CD4-positive, alpha-beta T cell treated with Interleukin-15 for 1 hour (primary cell): ENCODE data around the gene WDR31.
A peak's percentile ranks its signal among the peaks of the same experiment; 100 is the strongest.
"Not testable (repeated sequence)": the region's sequence is repeated elsewhere in the genome, so short reads cannot be mapped to it uniquely, and the experiment has no call there.

Source experiments
- DNase-seq: peaks from one replicate; pipeline ENCODE4 v3.0.0-alpha.2; 2020

Gene WDR31

GRCh38 chr9:113328045-113328782 lies 11.9 kb downstream of the WDR31 start:
- no peak for DNase-seq

GRCh38 chr9:113326230-113326629 lies 13.8 kb downstream of the WDR31 start:
- no peak for DNase-seq

- DNase-seq: no peak
Measured at GRCh38 chr9:113322671-113323070, 17.4 kb downstream of the WDR31 start.

- no peak for DNase-seq
Measured at GRCh38 chr9:113320051-113320450, 20.0 kb downstream of the WDR31 start.

- DNase-seq: no peak
Measured at GRCh38 chr9:113319054-113319453, 21.0 kb downstream of the WDR31 start.

- DNase-seq: no peak
Measured at GRCh38 chr9:113317777-113318176, 22.3 kb downstream of the WDR31 start.

- DNase-seq: no peak
Measured at GRCh38 chr9:113316030-113316429, 24.0 kb downstream of the WDR31 start.

GRCh38 chr9:113315231-113315630 lies 24.8 kb downstream of the WDR31 start:
- no peak for DNase-seq

- no peak for DNase-seq
Measured at GRCh38 chr9:113313261-113313660, 26.8 kb downstream of the WDR31 start.

GRCh38 chr9:113311961-113312360 lies 28.1 kb downstream of the WDR31 start:
- no peak for DNase-seq

- no peak for DNase-seq
Measured at GRCh38 chr9:113310538-113310937, 29.5 kb downstream of the WDR31 start.

GRCh38 chr9:113309204-113309813 lies 30.8 kb downstream of the WDR31 start:
- DNase-seq: peak; percentile 24

- DNase-seq: no peak
Measured at GRCh38 chr9:113307396-113307975, 32.6 kb downstream of the WDR31 start.

GRCh38 chr9:113306566-113306965 lies 33.5 kb downstream of the WDR31 start:
- no peak for DNase-seq

GRCh38 chr9:113302792-113303418 lies 37.2 kb downstream of the WDR31 start, which contains the start of gene RNF183:
Gene RNF183, minus strand, starts transcription at chr9:113303376. Its CDS starts 5,192 bp downstream, at chr9:113298184.
- no peak for DNase-seq

- no peak for DNase-seq
Measured at GRCh38 chr9:113301548-113301947, 38.5 kb downstream of the WDR31 start.

- no peak for DNase-seq
Measured at GRCh38 chr9:113299800-113300292, 40.2 kb downstream of the WDR31 start.

- no peak for DNase-seq
Measured at GRCh38 chr9:113298924-113299770, 40.9 kb downstream of the WDR31 start.

- no peak for DNase-seq
Measured at GRCh38 chr9:113298311-113298710, 41.8 kb downstream of the WDR31 start.

- DNase-seq: no peak
Measured at GRCh38 chr9:113296796-113297558, 43.1 kb downstream of the WDR31 start.

- DNase-seq: not testable (repeated sequence)
Measured at GRCh38 chr9:113296247-113296646, 43.8 kb downstream of the WDR31 start.
